Measurements from ENCODE around the gene USP10.

DNA sequence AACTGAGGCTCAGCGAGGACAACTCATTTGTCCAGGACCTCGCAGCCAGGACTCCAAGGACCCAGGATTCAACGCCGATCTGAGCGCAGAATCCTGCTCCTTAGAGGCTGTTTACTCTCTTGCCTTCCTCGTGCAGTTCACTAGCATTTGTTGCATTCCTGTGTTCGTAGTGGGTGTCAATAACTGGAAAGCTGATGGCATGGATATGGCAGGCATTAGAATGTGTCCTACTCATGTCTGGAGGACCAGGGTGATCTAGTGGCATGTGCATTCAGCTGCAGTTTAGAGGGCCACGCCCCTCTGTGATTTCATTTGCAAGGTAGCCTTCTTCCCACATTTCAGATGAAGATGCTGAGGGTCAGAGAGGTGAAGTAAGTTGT lies 120.5 kb downstream of the USP10 start:
- TF ChIP-seq, protein P1, sequence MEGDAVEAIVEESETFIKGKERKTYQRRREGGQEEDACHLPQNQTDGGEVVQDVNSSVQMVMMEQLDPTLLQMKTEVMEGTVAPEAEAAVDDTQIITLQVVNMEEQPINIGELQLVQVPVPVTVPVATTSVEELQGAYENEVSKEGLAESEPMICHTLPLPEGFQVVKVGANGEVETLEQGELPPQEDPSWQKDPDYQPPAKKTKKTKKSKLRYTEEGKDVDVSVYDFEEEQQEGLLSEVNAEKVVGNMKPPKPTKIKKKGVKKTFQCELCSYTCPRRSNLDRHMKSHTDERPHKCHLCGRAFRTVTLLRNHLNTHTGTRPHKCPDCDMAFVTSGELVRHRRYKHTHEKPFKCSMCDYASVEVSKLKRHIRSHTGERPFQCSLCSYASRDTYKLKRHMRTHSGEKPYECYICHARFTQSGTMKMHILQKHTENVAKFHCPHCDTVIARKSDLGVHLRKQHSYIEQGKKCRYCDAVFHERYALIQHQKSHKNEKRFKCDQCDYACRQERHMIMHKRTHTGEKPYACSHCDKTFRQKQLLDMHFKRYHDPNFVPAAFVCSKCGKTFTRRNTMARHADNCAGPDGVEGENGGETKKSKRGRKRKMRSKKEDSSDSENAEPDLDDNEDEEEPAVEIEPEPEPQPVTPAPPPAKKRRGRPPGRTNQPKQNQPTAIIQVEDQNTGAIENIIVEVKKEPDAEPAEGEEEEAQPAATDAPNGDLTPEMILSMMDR (conservative IDR thresholded peaks at IDR 0.05): no peak
- TF ChIP-seq ZFX (IDR thresholded peaks at IDR 0.05): no peak

All from C4-2B (cell line).